K562 (cell line): ENCODE data around the gene COBLL1. TPM values are rescaled to one million over a fixed set of nuclear protein-coding genes. Genes with fewer than 3 reads are reported as not detected.

Experiments
- KAT7 ChIP-seq: sonication (generic); formaldehyde crosslinking; IDR thresholded peaks from 2 replicates; pipeline ENCODE4 v1.8.0; 2022; ENCODE audit warnings: missing genetic modification reagents, mild to moderate bottlenecking, borderline replicate concordance
- KAT8 ChIP-seq: fragments of 450-650 bp; IDR thresholded peaks from 2 replicates; pipeline ENCODE4 v1.6.1; 2016; ENCODE audit warnings: low read depth, mild to moderate bottlenecking
- RBM39 ChIP-seq: fragments of 200-400 bp; formaldehyde crosslinking; optimal IDR thresholded peaks from 2 replicates; pipeline ENCODE3; 2018; ENCODE audit warnings: low read depth, low read length
- SIN3A ChIP-seq, 2 experiments: fragments of 150-350 bp in 1 of 2; IDR thresholded peaks; 2 replicates each; pipeline ENCODE4 v1.6.1; 2011 to 2016; ENCODE audit warnings: borderline replicate concordance in 2 of 2, low read depth in 2 of 2, low read length in 2 of 2, mild to moderate bottlenecking in 2 of 2, moderate library complexity in 2 of 2; ENCODE audit not compliant: control insufficient read depth in 1 of 2
- ZNF239 ChIP-seq: fragments of 250-450 bp; sonication (Bioruptor Pico); IDR thresholded peaks from 2 replicates; pipeline ENCODE4 v1.4.0; 2020; ENCODE audit warnings: mild to moderate bottlenecking
- ZNF311 ChIP-seq: fragments of 250-450 bp; sonication (Bioruptor Pico); IDR thresholded peaks from 2 replicates; pipeline ENCODE4 v1.4.0; 2020; ENCODE audit warnings: mild to moderate bottlenecking, moderate library complexity
- polyA plus RNA-seq, 8 experiments: library from polyadenylated mRNA; depleted of rRNA in 4 of 8; stranded (reverse) in 5 of 8; unstranded in 3 of 8; fragments of >200 nt; fragmentation: Nextera tagmentation in 2 of 8; fragmentation: Illumina TruSeq in 1 of 8; extraction: Ambion mirVana in 2 of 8; extraction: Trizol in 1 of 8; gene quantifications; 2 replicates each; pipeline versions ENCODE4 v1.2.1 to v1.2.3, GENCODE V29; 2011 to 2014; ENCODE audit warnings: inconsistent platforms in 1 of 8, missing spikeins in 1 of 8
- total RNA-seq, 7 experiments: library from RNA; depleted of rRNA in 6 of 7; stranded (reverse); fragments of >200 nt in 6 of 7; fragmentation: Illumina TruSeq in 2 of 7; extraction: Trizol in 2 of 7; gene quantifications; 2 replicates each; pipeline versions ENCODE4 v1.2.1 to v1.2.3, GENCODE V29; 2011 to 2021; ENCODE audit warnings: low replicate concordance in 1 of 7
- TF ChIP-seq, protein P1 (sequence below): sonication (generic); formaldehyde crosslinking; IDR thresholded peaks from 2 replicates; pipeline ENCODE4 v1.8.0; 2023; ENCODE audit warnings: missing genetic modification reagents, mild to moderate bottlenecking, borderline replicate concordance

COBLL1 gene
- total and polyA plus RNA-seq, 9 of the 15 experiments (the other 6 are each of a cell fraction or from before 2014, with no cell fraction given) = 0.07 to 1.6 (median 0.71) TPM

DNA sequence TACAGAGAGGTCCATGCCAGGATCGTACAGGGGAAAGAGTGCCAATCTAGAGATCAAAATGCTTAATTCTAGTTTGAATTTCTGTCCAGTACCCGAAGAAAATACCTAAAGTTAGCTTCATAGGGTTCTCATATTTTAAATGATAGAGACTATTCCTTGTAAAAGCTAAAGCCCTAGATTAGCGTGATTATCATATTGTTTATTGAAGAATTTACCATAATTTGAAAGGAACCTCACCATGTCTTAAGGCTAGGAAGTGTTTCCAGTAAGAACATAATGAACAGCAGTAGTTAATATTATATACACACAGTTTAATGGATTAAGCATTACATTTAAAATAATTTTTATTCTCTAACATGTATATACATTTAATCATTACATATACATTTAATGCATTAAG lies 68.5 kb downstream of the COBLL1 start (continued):
- TF ChIP-seq, protein P1, sequence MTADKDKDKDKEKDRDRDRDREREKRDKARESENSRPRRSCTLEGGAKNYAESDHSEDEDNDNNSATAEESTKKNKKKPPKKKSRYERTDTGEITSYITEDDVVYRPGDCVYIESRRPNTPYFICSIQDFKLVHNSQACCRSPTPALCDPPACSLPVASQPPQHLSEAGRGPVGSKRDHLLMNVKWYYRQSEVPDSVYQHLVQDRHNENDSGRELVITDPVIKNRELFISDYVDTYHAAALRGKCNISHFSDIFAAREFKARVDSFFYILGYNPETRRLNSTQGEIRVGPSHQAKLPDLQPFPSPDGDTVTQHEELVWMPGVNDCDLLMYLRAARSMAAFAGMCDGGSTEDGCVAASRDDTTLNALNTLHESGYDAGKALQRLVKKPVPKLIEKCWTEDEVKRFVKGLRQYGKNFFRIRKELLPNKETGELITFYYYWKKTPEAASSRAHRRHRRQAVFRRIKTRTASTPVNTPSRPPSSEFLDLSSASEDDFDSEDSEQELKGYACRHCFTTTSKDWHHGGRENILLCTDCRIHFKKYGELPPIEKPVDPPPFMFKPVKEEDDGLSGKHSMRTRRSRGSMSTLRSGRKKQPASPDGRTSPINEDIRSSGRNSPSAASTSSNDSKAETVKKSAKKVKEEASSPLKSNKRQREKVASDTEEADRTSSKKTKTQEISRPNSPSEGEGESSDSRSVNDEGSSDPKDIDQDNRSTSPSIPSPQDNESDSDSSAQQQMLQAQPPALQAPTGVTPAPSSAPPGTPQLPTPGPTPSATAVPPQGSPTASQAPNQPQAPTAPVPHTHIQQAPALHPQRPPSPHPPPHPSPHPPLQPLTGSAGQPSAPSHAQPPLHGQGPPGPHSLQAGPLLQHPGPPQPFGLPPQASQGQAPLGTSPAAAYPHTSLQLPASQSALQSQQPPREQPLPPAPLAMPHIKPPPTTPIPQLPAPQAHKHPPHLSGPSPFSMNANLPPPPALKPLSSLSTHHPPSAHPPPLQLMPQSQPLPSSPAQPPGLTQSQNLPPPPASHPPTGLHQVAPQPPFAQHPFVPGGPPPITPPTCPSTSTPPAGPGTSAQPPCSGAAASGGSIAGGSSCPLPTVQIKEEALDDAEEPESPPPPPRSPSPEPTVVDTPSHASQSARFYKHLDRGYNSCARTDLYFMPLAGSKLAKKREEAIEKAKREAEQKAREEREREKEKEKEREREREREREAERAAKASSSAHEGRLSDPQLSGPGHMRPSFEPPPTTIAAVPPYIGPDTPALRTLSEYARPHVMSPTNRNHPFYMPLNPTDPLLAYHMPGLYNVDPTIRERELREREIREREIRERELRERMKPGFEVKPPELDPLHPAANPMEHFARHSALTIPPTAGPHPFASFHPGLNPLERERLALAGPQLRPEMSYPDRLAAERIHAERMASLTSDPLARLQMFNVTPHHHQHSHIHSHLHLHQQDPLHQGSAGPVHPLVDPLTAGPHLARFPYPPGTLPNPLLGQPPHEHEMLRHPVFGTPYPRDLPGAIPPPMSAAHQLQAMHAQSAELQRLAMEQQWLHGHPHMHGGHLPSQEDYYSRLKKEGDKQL (CRISPR knock-in tag) = no peak
- TF ChIP-seq RBM39 (no peak), SIN3A (IDR thresholded peaks at IDR 0.05; ENCODE audit: borderline replicate concordance in 2 of 2, control insufficient read depth in 1 of 2, low read depth in 2 of 2, low read length in 2 of 2) (no peak), ZNF311 (CRISPR knock-in tag) (no peak), ZNF239 (CRISPR knock-in tag) (no peak), KAT8 (no peak), KAT7 (CRISPR knock-in tag) (no peak)
